ENCODE measurements around the gene CDC42BPB.

- TF ChIP-seq, protein P1, sequence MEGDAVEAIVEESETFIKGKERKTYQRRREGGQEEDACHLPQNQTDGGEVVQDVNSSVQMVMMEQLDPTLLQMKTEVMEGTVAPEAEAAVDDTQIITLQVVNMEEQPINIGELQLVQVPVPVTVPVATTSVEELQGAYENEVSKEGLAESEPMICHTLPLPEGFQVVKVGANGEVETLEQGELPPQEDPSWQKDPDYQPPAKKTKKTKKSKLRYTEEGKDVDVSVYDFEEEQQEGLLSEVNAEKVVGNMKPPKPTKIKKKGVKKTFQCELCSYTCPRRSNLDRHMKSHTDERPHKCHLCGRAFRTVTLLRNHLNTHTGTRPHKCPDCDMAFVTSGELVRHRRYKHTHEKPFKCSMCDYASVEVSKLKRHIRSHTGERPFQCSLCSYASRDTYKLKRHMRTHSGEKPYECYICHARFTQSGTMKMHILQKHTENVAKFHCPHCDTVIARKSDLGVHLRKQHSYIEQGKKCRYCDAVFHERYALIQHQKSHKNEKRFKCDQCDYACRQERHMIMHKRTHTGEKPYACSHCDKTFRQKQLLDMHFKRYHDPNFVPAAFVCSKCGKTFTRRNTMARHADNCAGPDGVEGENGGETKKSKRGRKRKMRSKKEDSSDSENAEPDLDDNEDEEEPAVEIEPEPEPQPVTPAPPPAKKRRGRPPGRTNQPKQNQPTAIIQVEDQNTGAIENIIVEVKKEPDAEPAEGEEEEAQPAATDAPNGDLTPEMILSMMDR (IDR thresholded peaks at IDR 0.05; ENCODE audit: insufficient read depth, low read depth, low read length), result no peak
- TF ChIP-seq EZH2 (IDR thresholded peaks at IDR 0.05; ENCODE audit: insufficient read depth, low read length), result no peak
These were observed 87.4 kb downstream of the CDC42BPB start for GRCh38 chr14:102969901-102970300.
